ENCODE data around the gene COG2.

The COG2 gene

DNA sequence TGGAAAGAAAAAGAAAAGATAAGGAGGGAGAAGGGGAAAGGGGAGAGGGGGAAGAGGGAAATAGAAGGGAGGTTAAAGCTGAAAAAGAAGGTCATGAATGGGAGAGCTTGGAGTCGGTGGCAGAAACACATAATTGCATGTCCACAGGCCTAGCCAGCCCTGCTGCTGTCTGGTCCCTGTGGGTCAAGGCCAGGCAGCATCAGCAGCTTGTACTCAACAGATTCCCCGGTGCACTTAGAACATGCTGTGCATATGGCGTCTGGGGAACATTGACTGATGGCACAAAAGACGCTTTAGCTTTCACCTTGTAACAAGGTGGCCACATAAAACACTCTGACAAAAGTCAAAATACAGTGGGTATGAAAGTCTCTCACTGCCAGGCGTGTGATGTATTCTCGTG lies 25.9 kb downstream of the COG2 start:
- DNase-seq (ENCODE audit: extremely low read depth, low read depth), result no peak
- TF ChIP-seq, protein P1, sequence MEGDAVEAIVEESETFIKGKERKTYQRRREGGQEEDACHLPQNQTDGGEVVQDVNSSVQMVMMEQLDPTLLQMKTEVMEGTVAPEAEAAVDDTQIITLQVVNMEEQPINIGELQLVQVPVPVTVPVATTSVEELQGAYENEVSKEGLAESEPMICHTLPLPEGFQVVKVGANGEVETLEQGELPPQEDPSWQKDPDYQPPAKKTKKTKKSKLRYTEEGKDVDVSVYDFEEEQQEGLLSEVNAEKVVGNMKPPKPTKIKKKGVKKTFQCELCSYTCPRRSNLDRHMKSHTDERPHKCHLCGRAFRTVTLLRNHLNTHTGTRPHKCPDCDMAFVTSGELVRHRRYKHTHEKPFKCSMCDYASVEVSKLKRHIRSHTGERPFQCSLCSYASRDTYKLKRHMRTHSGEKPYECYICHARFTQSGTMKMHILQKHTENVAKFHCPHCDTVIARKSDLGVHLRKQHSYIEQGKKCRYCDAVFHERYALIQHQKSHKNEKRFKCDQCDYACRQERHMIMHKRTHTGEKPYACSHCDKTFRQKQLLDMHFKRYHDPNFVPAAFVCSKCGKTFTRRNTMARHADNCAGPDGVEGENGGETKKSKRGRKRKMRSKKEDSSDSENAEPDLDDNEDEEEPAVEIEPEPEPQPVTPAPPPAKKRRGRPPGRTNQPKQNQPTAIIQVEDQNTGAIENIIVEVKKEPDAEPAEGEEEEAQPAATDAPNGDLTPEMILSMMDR (IDR thresholded peaks at IDR 0.05; ENCODE audit: low read depth, low read length, missing control alignments), result no peak
- no peak overlapping the region for H3K4me3 ChIP-seq (replicated peaks; ENCODE audit: low read depth, low read length)

DNA sequence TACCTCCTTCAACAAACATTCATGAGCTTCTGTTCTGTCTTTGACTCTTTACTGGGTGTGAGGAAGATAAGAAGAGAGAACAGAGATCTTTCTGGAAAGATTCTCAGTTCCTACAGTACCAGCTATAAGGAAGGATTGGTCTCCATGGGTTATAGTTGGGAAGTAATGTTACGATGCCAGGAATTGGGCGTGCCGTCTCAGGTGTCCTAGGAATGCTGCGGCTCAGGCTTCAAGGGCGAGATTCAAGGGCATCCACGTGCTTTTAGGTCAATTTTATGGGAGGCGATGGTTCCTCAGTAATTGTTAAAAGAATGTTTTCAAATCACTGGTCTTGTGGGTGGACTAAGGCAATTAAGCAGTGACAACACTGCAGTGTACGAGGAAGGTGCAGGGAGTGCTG lies 27.3 kb downstream of the COG2 start:
- no peak for DNase-seq (ENCODE audit: extremely low read depth, low read depth)
- no peak overlapping the region for H3K4me3 ChIP-seq (replicated peaks; ENCODE audit: low read depth, low read length)
- TF ChIP-seq, protein P1 (IDR thresholded peaks at IDR 0.05; ENCODE audit: low read depth, low read length, missing control alignments), result no peak

DNA sequence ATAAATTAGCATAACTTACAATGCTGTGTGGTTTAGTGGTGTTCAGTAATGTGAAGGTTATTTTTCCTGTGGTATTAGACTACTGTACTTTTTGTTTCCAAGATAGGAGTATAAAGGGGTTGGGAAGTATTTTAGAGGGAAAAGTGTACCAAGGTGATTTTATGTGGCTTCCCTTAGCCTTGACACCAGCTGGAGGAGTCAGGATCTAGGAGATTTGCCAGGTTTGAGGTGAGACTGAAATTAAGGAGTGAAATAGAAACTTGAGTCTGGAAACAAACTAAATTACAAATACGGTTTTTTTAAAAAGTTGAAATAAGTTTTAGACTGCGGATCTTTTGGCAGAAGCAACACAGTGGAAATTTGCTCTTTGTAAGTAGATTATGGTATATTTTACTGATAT lies 32.3 kb downstream of the COG2 start:
- H3K4me3 ChIP-seq (replicated peaks; ENCODE audit: low read depth, low read length), result no peak overlapping the region
- DNase-seq (ENCODE audit: extremely low read depth, low read depth), result no peak
- TF ChIP-seq, protein P1 (IDR thresholded peaks at IDR 0.05; ENCODE audit: low read depth, low read length, missing control alignments), result no peak

DNA sequence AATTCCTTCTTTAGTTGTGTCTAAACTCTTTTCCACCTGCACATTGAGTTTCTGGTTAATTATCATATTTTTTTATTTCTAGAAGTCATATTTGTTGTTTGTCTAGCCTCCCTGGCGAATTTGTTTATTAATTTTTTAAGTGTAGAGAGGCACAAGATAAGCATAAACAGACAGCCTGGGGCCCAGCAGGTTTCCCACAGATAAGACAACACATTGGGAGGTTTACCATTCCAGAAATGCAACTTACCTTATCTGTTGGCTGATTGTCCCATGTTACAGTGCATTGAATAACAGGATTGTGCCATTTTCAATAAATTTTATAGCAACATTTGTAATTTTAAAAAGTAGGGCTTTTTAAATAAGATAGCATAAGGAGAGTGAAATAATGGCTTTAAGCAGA lies 34.9 kb downstream of the COG2 start:
- TF ChIP-seq, protein P1 (IDR thresholded peaks at IDR 0.05; ENCODE audit: low read depth, low read length, missing control alignments), result no peak

DNA sequence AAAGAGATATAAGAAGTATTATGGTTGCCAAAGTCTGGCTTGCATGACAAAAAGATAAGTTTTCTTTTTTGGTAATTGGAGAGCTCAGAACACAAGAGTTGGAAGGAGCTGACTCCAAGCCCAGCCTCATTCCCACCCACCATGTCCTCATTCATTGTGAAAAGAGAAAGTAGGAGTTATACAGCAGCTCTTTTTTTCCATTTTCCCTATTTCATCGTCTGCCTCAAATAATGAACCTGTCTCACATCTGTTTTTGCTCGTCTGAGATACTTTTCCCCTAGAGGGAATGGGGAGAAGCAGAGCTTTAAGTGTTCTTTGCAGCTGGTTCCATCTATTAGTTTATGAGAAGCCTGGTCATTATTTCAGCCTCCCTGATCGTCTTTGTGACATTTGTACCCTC lies 36.9 kb downstream of the COG2 start:
- DNase-seq (ENCODE audit: extremely low read depth, low read depth), result no peak
- no peak overlapping the region for H3K4me3 ChIP-seq (replicated peaks; ENCODE audit: low read depth, low read length)
- TF ChIP-seq, protein P1 (IDR thresholded peaks at IDR 0.05; ENCODE audit: low read depth, low read length, missing control alignments), result no peak

More for the DNA sequence above, 34.9 kb downstream of the COG2 start:
- no peak overlapping the region for H3K4me3 ChIP-seq (replicated peaks; ENCODE audit: low read depth, low read length)
- DNase-seq (ENCODE audit: extremely low read depth, low read depth), result no peak

DNA sequence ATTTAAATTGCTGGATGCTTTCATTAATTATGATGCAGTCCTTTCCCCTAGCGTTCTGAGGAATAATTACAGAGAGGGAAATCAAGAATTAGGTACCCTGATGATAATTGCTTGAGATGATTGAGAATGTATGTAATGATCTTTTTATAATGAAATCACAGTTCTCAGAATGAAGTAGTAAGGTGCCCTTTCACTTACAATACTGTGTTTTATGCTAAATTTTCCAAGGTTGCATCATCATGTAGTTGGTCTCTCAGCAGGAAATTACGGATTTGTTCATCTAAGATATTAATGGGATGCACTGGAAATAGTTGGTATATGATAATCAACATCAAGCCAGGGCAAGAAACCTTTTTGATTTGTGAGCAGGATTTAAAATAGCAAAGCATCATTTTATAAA lies 37.5 kb downstream of the COG2 start:
- TF ChIP-seq, protein P1 (IDR thresholded peaks at IDR 0.05; ENCODE audit: low read depth, low read length, missing control alignments), result no peak
- H3K4me3 ChIP-seq (replicated peaks; ENCODE audit: low read depth, low read length), result no peak overlapping the region
- DNase-seq (ENCODE audit: extremely low read depth, low read depth), result no peak

DNA sequence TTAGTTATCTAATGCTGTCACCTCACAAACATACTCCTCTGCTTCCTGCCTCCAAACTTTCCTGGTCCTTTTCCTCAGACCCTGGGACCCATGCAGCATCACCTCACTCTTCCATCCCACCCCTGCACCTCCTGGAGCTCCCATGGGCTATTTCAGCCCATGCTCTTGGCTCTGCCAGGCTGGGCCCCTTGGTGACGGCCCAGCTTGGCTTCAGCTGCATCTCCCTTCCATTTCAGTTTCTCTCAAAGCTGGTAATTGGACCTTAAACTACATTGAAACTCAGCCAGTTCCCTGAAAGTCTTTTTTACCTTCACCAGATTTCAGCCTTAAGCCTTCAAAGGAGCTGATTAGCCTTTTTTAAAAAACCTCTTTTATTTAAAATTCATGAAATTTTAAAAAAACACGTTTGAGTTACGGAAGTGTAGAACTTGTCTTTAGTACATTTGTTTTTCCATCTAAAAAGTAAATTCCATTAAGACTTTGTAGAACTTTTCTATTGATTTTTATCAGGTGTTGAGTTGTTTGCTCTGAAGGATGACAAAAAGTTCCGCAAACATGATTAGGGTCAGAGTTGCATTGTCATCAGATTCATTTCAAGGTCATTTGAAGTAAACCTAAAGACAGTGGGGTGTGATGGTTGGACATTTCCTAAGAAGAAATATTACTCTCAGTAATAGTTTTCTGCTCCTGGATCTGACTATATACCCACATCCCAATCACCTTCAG lies 38.2 kb downstream of the COG2 start:
- no peak for DNase-seq (ENCODE audit: extremely low read depth, low read depth)
- H3K4me3 ChIP-seq (replicated peaks; ENCODE audit: low read depth, low read length), result no peak overlapping the region
- TF ChIP-seq, protein P1 (IDR thresholded peaks at IDR 0.05; ENCODE audit: low read depth, low read length, missing control alignments), result no peak
